H1 (cell line): Measurements from ENCODE around the gene DENND1A. TPM values are rescaled to one million over a fixed set of nuclear protein-coding genes. Genes with fewer than 3 reads are reported as not detected.

Experiments
- CTBP2 ChIP-seq: IDR thresholded peaks from 2 replicates; pipeline ENCODE4 v1.7.0; 2011; ENCODE audit warnings: borderline replicate concordance, mild to moderate bottlenecking, moderate library complexity, mixed read lengths, low read length; ENCODE audit not compliant: insufficient read depth, insufficient read length
- SIN3A ChIP-seq, 2 experiments: IDR thresholded peaks in 1 of 2; conservative IDR thresholded peaks in 1 of 2; 2 replicates each; pipeline ENCODE4 v1.6.1; 2011 to 2012; ENCODE audit warnings: low read length in 2 of 2, improper control_type of control experiment in 1 of 2, low read depth in 1 of 2, mild to moderate bottlenecking in 1 of 2
- SP1 ChIP-seq: IDR thresholded peaks from 2 replicates; pipeline ENCODE4 v1.6.1; 2011; ENCODE audit warnings: low read depth, low read length
- polyA plus RNA-seq, 7 experiments: library from polyadenylated mRNA; depleted of rRNA in 3 of 7; stranded (reverse) in 5 of 7; unstranded in 2 of 7; fragments of >200 nt in 5 of 7; fragments of 200-250 nt in 2 of 7; gene quantifications; 1 replicate in 5 of 7; 2 replicates in 1 of 7; 4 replicates in 1 of 7; pipeline versions ENCODE4 v1.2.1 to v1.2.3, GENCODE V29; 2011 to 2013; ENCODE audit warnings: missing spikeins in 2 of 7, mixed read lengths in 2 of 7
- total RNA-seq: library from RNA; stranded (reverse); fragmentation: NEBNext Ultra II Directional; extraction: Animal tissue kit (Norgen Biotek cat#: 25700); gene quantifications from 2 replicates; pipeline ENCODE4 v1.2.1, GENCODE V29; 2021

The DENND1A gene
- total and polyA plus RNA-seq, 2 of the 8 experiments (the other 6 are each of a cell fraction or from before 2014, with no cell fraction given): 24.1 to 26.4 TPM

DNA sequence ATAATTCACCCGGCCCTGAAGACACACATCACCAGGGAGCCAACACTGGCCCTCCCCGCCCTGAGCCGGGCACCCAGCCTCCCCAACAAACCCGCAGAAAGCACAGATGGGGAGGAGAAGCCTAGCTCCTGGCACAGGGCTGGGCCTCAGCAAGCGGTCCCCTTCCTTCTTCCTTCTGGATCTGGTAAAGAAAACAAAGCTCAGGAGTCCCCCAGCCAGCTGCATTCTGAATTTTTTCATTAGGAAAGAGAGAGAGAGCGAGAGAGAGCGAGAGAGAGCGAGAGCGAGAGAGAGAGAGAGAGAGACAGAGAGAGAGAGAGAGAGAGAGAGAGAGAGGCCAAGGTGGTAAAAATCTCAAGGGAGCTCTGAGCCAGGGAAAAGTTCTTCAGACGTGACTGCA, 378.2 kb downstream of the DENND1A start (continued):
- TF ChIP-seq SIN3A (conservative IDR thresholded peaks at IDR 0.05 in 1 of 2, IDR thresholded peaks at IDR 0.05 in 1 of 2; ENCODE audit: low read depth in 1 of 2, low read length in 2 of 2) (no peak), CTBP2 (no peak), SP1 (no peak)
